HG03378 (cell line): ENCODE results near the gene GNAO1.

Source experiments
- ATAC-seq: cut with Tn5 transposase; IDR thresholded peaks from one replicate; pipeline ENCODE4 v1.9.1; 2021; ENCODE audit warnings: mild to moderate bottlenecking, moderate library complexity; ENCODE audit not compliant: unreplicated experiment

GNAO1 gene

GRCh38 chr16:56328276-56329022, 137.2 kb downstream of the GNAO1 start:
- ATAC-seq = no peak

DNA sequence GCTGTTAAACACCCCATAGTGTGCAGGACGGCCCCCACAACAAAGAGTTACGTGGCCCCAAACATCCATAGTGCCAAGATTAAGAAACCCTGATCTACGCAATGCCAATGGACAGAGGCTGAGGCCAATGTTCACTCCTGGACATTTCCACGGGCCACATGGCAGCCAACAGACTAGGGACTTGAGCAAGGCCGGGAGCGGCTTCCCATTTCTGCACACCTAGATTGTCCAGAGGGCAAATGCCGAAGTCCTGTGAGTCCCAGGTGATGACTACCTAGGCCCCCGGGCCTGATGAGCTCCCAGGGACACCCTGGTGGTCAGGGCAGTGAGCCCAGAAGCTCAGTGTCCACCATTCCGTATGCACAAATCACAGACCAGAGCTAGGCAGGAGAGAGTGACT, 138.6 kb downstream of the GNAO1 start:
- ATAC-seq = no peak

- no peak for ATAC-seq
These were observed 139.2 kb downstream of the GNAO1 start for GRCh38 chr16:56330476-56330875.

GRCh38 chr16:56331399-56331798, 140.1 kb downstream of the GNAO1 start:
- no peak for ATAC-seq

- ATAC-seq = no peak
These were observed 140.6 kb downstream of the GNAO1 start for GRCh38 chr16:56331915-56332314.

DNA sequence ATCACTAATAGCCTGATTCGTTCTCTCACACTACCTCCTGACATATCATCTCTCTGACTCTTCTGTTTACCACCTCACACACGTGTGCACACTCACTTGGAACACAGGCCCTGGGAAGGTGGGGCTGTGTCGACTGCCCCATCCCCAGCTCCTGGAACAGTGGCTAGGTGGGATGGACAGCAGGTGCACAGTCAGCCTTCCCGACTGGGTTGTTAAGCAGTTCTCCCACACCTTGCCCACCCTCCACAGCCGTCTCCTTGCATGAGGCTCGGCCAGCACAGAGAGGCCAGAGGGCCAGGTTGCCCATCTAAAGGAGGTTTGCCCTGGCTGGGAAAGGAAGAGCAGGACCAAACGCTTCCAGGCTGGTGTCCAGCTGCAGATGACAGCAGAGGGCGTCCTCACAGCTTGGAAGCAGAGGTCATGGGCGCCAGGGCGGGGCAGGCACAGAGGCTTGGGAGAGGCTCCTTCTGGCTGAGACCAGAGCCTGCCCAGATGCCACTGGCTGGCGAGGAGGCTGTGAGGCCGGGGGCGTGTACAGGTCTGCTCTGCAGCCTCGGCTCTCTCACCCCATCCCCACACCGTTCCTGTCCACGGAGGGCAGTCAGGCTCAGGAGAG, 141.3 kb downstream of the GNAO1 start:
- no peak for ATAC-seq

- no peak for ATAC-seq
These were observed 143.5 kb downstream of the GNAO1 start for GRCh38 chr16:56334761-56335160.

- no peak for ATAC-seq
These were observed 144.9 kb downstream of the GNAO1 start for GRCh38 chr16:56336071-56336688.

- ATAC-seq = no peak
These were observed 145.4 kb downstream of the GNAO1 start for GRCh38 chr16:56336711-56337110.

DNA sequence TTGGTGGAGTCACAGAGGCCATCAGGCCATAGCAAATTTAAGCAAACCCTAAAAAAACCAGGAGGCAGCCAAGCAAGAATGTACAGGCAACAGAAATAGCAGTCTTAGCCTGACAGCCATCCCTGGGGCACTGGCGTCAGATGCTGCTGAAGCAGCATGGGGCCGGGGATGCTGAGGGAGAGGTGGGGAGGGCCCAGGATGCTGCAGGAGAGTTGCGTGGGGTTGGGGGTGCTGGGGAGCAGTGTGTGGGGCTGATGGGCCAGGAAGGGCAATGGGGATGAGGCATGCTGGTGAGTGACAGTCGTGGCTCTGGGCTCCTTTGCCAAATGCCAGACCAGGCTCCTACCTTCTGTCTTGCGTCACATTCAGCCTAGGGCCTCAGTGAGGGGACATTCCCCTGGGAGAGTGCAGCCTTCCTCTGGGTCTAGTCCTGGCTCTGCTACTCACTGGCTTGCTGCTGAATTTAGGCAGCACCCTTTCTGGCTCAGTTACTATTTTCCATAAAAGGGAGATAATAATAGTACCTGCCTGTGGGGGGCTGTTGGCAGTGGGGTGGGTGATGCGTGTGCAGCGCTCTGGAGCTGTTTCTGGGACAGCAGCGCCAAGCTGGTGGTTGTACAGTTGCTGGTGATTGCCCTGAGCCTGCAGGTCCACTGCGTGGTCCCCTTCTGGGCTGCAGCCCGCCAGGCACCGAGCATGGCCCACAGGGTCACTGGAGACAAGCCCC, 146.0 kb downstream of the GNAO1 start:
- ATAC-seq = no peak

GRCh38 chr16:56337858-56338325, 146.6 kb downstream of the GNAO1 start:
- ATAC-seq = no peak

DNA sequence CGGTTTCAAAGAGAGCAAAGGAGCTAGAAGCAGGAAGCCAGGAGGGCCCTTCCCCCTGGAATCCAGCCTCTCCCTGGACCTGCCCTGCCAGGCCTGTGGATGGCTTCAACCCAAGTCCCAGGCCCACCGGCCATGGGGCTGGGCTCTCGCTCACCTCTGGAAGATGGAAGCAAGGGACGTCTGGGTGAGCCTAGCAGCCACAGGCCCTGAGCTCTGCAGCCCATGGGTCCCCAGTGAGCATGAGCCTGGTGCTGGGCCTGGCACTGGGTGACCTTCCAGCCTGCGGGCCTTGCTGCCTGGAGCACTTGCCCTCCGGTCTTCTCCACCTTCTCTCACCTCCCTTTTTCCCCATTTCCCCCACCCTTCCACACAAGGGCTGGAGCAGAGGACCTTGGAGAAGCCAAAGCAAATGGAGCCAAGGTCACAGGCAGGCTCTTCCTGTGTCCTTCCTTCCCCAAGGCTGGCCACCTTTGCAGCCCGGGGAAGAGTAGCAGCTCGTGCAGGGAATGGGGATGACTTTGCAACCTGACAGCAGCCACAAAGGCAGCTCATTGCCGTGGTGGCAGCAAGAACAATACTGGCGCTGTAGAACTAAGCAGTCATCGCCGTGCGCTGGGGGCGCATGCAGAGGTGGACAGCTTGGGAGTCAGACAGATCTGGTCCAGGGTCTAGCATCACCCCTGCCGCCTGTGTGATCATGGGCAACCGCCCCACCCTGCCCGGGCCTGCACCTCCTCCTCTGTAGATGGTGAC, 147.5 kb downstream of the GNAO1 start:
- no peak for ATAC-seq

DNA sequence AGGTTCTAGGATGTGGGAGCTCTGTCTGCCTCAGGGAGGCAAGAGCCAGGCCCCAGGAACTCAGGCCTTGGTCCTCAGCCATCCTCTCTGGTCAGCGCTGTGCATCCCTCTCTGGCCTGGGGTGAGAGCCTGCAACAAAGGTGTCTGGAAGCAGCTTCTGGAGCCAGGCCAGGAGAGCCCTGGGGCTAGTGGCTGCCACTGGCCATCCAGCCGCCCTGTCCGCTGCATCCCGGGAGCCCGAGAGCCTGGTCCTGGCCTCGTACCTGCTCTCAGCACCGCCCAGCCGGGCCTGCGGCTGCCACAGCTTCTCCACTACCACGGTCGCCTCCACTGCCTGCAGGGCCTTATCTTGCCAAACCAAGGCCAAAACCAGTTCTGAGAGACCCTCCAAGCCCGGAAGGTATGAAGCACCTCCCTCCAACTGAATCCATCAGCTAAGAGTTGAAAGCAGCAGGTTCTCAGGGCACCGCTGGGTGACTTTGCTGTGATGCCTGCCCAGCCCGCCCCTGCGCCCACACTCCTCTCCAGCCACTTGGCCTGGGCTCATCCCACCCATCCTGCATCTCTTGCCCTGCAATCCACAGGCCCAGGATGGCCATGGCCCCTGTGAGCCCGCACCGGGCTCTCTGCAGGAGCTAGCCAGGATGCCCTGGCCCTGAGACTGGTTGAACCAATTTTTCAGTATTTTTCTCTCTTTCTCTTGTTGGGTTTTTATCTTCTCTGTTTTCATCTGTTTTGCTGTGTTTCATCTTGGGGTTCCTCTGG, 148.3 kb downstream of the GNAO1 start:
- no peak for ATAC-seq

GRCh38 chr16:56340416-56340815, 149.1 kb downstream of the GNAO1 start:
- no peak for ATAC-seq

DNA sequence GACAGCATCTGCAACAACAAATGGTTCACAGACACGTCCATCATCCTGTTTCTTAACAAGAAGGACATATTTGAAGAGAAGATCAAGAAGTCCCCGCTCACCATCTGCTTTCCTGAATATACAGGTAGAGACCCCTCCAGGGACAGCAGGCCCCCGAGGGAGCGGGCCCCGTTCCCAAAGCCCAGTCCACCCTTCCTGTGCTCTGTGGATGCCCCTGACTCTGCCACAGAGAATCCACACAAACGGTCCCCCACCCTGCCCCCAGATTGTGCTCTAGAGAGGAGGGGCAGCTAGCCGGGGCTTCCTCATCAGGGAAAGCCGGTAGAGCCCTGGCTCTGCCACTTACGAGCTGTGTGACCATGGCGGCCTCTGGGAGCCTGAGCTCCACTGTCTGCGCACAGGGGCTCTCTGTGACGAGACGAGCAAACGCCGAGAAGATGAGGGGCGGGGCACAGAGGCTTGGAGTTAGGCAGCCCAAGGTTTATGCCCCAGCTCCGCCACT, 149.6 kb downstream of the GNAO1 start:
- no peak for ATAC-seq

DNA sequence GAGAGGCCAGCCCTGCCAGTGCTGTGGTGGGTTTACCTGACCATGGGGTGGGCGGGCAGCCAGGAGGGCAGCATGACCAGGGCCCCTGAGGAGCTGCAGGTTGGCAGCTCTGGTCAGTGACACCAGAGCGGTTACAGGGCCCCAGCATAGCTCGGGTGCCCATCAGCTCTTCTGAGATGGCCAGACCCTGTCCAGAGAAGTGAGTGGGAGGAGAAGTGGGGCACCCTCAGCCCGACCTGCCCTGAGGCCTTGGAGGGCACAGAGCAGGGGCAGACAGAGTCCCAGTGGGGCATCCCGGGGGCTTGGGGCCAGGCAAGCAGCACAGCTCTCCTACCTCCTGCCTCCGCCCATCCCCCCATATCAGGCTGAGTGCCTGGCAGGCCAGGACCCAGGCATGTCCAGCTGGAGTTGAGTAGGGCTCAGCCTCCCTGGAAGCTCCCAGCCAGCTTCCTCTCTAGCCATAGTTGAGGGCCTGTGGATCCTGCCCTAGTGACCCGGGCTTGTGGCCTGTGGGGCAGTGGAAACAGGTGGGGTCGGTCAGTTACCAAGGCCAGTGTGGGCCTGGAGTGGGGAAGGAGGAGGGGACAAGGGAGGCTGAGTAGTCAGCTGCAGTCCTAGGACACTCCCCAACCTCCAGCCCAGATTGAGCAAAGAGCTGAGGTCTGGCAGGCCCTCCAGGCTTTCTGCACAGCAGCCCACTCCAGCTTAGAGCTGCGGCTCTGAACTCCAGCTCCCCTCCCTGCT, 150.5 kb downstream of the GNAO1 start:
- ATAC-seq = no peak

GRCh38 chr16:56343661-56344517, 152.6 kb downstream of the GNAO1 start:
- ATAC-seq = no peak
